WTC11 (cell line): ENCODE measurements around the gene NSG1. TPM values are rescaled to one million over a fixed set of nuclear protein-coding genes. Genes with fewer than 3 reads are reported as not detected.

Source experiments
- ATAC-seq: fragments of 200-7000 bp; cut with Tn5 transposase; 2 replicates; pipeline ENCODE4 v1.10.0; 2021; ENCODE audit warnings: mild to moderate bottlenecking, moderate library complexity
- CTCF ChIA-PET: fragments of 300-600 bp; sonication (Branson Sonifier 250); formaldehyde crosslinking; loops from one replicate; lab custom pipeline; 2021; ENCODE audit warnings: antibody characterized with exemption; lab: Charles Lee
- POLR2A ChIA-PET: fragments of 350-600 bp; sonication (Branson Sonifier 250); formaldehyde crosslinking; loops from one replicate; lab custom pipeline; 2021; ENCODE audit warnings: antibody characterized with exemption; lab: Charles Lee
- DNase-seq: peaks from one replicate; pipeline ENCODE4 v3.0.0; 2021; ENCODE audit warnings: low spot score
- H3K27ac Mint-ChIP-seq: 2 replicates; pipeline ENCODE4 v1.8.0; 2021; ENCODE audit warnings: mixed read lengths
- H3K27me3 Mint-ChIP-seq: 2 replicates; pipeline ENCODE4 v1.8.0; 2021; ENCODE audit warnings: low read depth, mild to moderate bottlenecking, moderate library complexity, mixed read lengths
- H3K36me3 Mint-ChIP-seq: 2 replicates; pipeline ENCODE4 v1.8.0; 2021; ENCODE audit warnings: mixed read lengths
- H3K4me1 Mint-ChIP-seq: 2 replicates; pipeline ENCODE4 v1.8.0; 2022; ENCODE audit warnings: mixed read lengths
- H3K4me3 Mint-ChIP-seq: 2 replicates; pipeline ENCODE4 v1.8.0; 2021; ENCODE audit warnings: mild to moderate bottlenecking, moderate library complexity, mixed read lengths
- H3K9me3 Mint-ChIP-seq: 2 replicates; pipeline ENCODE4 v1.8.0; 2021; ENCODE audit warnings: mixed read lengths
- ARID4B ChIP-seq: sonication (generic); formaldehyde crosslinking; IDR thresholded peaks from 2 replicates; pipeline ENCODE4 v1.8.0; 2023; ENCODE audit warnings: missing genetic modification reagents, mild to moderate bottlenecking, borderline replicate concordance
- CDX4 ChIP-seq: fragments of 250-450 bp; sonication (Bioruptor Pico); IDR thresholded peaks from 2 replicates; pipeline ENCODE4 v1.9.0; 2021; ENCODE audit warnings: moderate library complexity, mild to moderate bottlenecking, inconsistent platforms, borderline replicate concordance
- CREM ChIP-seq: sonication (generic); formaldehyde crosslinking; IDR thresholded peaks from 2 replicates; pipeline ENCODE4 v1.8.1; 2022; ENCODE audit warnings: mild to moderate bottlenecking, missing genetic modification reagents, moderate library complexity
- CTCF ChIP-seq: fragments of 200-600 bp; IDR thresholded peaks from 2 replicates; pipeline ENCODE4 v1.8.0; 2022; ENCODE audit warnings: antibody characterized with exemption
- FOXK1 ChIP-seq: sonication (generic); formaldehyde crosslinking; IDR thresholded peaks from 2 replicates; pipeline ENCODE4 v1.8.0; 2022; ENCODE audit warnings: mild to moderate bottlenecking, moderate library complexity, missing genetic modification reagents
- GRHL2 ChIP-seq: fragments of 250-450 bp; sonication (Bioruptor Pico); IDR thresholded peaks from 2 replicates; pipeline ENCODE4 v1.8.0; 2022; ENCODE audit warnings: mild to moderate bottlenecking, moderate library complexity; ENCODE audit not compliant: insufficient replicate concordance, severe bottlenecking
- GTF2I ChIP-seq: fragments of 250-450 bp; sonication (Bioruptor Pico); conservative IDR thresholded peaks from 2 replicates; pipeline ENCODE4 v1.4.0; 2021; ENCODE audit warnings: mild to moderate bottlenecking
- HMGXB4 ChIP-seq: sonication (generic); formaldehyde crosslinking; IDR thresholded peaks from 2 replicates; pipeline ENCODE4 v1.8.1; 2023; ENCODE audit warnings: mild to moderate bottlenecking, moderate library complexity, missing genetic modification reagents
- IRF2 ChIP-seq: sonication (generic); formaldehyde crosslinking; IDR thresholded peaks from 2 replicates; pipeline ENCODE4 v1.8.0; 2022; ENCODE audit warnings: low read depth, missing genetic modification reagents, borderline replicate concordance
- MLX ChIP-seq: sonication (generic); formaldehyde crosslinking; IDR thresholded peaks from 2 replicates; pipeline ENCODE4 v1.8.1; 2023; ENCODE audit warnings: mild to moderate bottlenecking, missing genetic modification reagents, moderate library complexity
- NR3C1 ChIP-seq: sonication (generic); formaldehyde crosslinking; conservative IDR thresholded peaks from 2 replicates; pipeline ENCODE4 v1.8.1; 2023; ENCODE audit warnings: low read depth, mild to moderate bottlenecking, missing genetic modification reagents
- PRRX2 ChIP-seq: fragments of 250-450 bp; sonication (Bioruptor Pico); IDR thresholded peaks from 2 replicates; pipeline ENCODE4 v1.8.0; 2021; ENCODE audit warnings: mild to moderate bottlenecking
- RORB ChIP-seq: fragments of 250-450 bp; sonication (Bioruptor Pico); IDR thresholded peaks from 2 replicates; pipeline ENCODE4 v1.9.0; 2021; ENCODE audit warnings: mild to moderate bottlenecking
- SMAD3 ChIP-seq: sonication (generic); formaldehyde crosslinking; IDR thresholded peaks from 2 replicates; pipeline ENCODE4 v1.8.0; 2022; ENCODE audit warnings: missing genetic modification reagents, mild to moderate bottlenecking, borderline replicate concordance
- SP1 ChIP-seq: sonication (generic); formaldehyde crosslinking; conservative IDR thresholded peaks from 2 replicates; pipeline ENCODE4 v1.8.1; 2022; ENCODE audit warnings: missing genetic modification reagents
- ZNF425 ChIP-seq: fragments of 250-450 bp; sonication (Bioruptor Pico); conservative IDR thresholded peaks from 2 replicates; pipeline ENCODE4 v1.9.0; 2021; ENCODE audit warnings: mild to moderate bottlenecking
- total RNA-seq: library from RNA; stranded (reverse); gene quantifications from 3 replicates; pipeline ENCODE4 v1.2.3, GENCODE V29; 2021

Gene NSG1
- total RNA-seq, 1 experiment from 2014 or later, result 24.2 TPM

GRCh38 chr4:4383085-4383484 is 3.8 kb upstream of the NSG1 start:
- Mint-ChIP-seq H3K36me3 (no peaks in the 10 kb centered on the region), H3K4me3 (no peak overlapping the region), H3K27ac (no peak overlapping the region), H3K4me1 (peaks cover 29% of the 10 kb centered on the region), H3K27me3 (peaks cover 46% of the 10 kb centered on the region), H3K9me3 (no peaks in the 10 kb centered on the region)
- CTCF ChIA-PET, result interaction anchor here (0.7 to 3.0 kb wide), 3 partner anchors 13 to 123 kb away, joined by 3 to 27 read pairs (median 3); no protein-coding TSS in a partner anchor
- POLR2A ChIA-PET, result no interaction called here
- ATAC-seq (no peak), DNase-seq (no peak)
- TF ChIP-seq GRHL2 (CRISPR knock-in tag) (no peak), ZNF425 (no peak)

GRCh38 chr4:4384837-4385236 is 2.1 kb upstream of the NSG1 start:
- TF ChIP-seq CTCF (0 out of 2 replicates have a peak, but pooled peaks have one; percentile 46), PRRX2 (CRISPR knock-in tag) (no peak)
- ChIA-PET CTCF (interaction anchor here (0.5 to 3.0 kb wide), 27 partner anchors 9 to 490 kb away, joined by 3 to 27 read pairs (median 4); no protein-coding TSS in a partner anchor), POLR2A (no interaction called here)
- H3K27me3 Mint-ChIP-seq, result peaks cover 64% of the 10 kb centered on the region
- H3K27ac Mint-ChIP-seq, result no peak overlapping the region
- no peaks in the 10 kb centered on the region for H3K36me3 Mint-ChIP-seq
- DNase-seq (peak; percentile 84), ATAC-seq (peak; percentile 56)
- H3K4me3 Mint-ChIP-seq, result peak overlapping the region; percentile 58
- no peaks in the 10 kb centered on the region for H3K9me3 Mint-ChIP-seq
- peaks cover 27% of the 10 kb centered on the region for H3K4me1 Mint-ChIP-seq

- ATAC-seq (peak; percentile 17), DNase-seq (no peak)
- Mint-ChIP-seq H3K4me3 (peak overlapping the region; percentile 76), H3K4me1 (peaks cover 21% of the 10 kb centered on the region), H3K27ac (no peak overlapping the region), H3K9me3 (no peaks in the 10 kb centered on the region), H3K27me3 (peaks cover 60% of the 10 kb centered on the region), H3K36me3 (no peaks in the 10 kb centered on the region)
- CTCF ChIA-PET, result interaction anchor here (1.6 to 2.8 kb wide), 2 partner anchors 10 to 45 kb away, joined by 10 to 27 read pairs; no protein-coding TSS in a partner anchor
- POLR2A ChIA-PET, result no interaction called here
- no peak for TF ChIP-seq HMGXB4
- no peak for TF ChIP-seq SP1 (CRISPR knock-in tag)
- TF ChIP-seq CREM (CRISPR knock-in tag), result no peak
- TF ChIP-seq CDX4 (CRISPR knock-in tag), result no peak
- TF ChIP-seq IRF2 (CRISPR knock-in tag), result no peak
- TF ChIP-seq MLX, result no peak
- TF ChIP-seq ARID4B, result no peak
- TF ChIP-seq FOXK1 (CRISPR knock-in tag), result no peak
- TF ChIP-seq RORB (CRISPR knock-in tag), result no peak
- no peak for TF ChIP-seq NR3C1 (CRISPR knock-in tag)
- no peak for TF ChIP-seq SMAD3 (CRISPR knock-in tag)
- TF ChIP-seq GTF2I (CRISPR knock-in tag), result no peak
Measured at GRCh38 chr4:4385729-4386295, 1.1 kb upstream of the NSG1 start.
